OCI-LY1 (cell line): Measurements from ENCODE around the gene DCAF15.

Experiments
- CTCF ChIP-seq: fragments of 200-600 bp; sonication (generic), shearing (Covaris generic); IDR thresholded peaks from 2 replicates; pipeline ENCODE4 v1.5.1; 2017; ENCODE audit warnings: mild to moderate bottlenecking, antibody characterized with exemption, low read length, moderate library complexity, mixed read lengths
- EZH2 ChIP-seq: fragments of 200-600 bp; sonication (generic), shearing (Covaris generic); IDR thresholded peaks from 2 replicates; pipeline ENCODE4 v1.8.0; 2017; ENCODE audit warnings: borderline replicate concordance, mixed run types, mild to moderate bottlenecking, antibody characterized with exemption, low read length, moderate library complexity, mixed read lengths

GRCh38 chr19:13931391-13932148 lies 20.7 kb upstream of the DCAF15 start:
- TF ChIP-seq CTCF (no peak), EZH2 (no peak)
